Measurements from ENCODE around the gene DDX51.

Gene DDX51

GRCh38 chr12:132188451-132188901 lies 44.4 kb upstream of the DDX51 start (continued):
- TF ChIP-seq PATZ1 (CRISPR knock-in tag; IDR thresholded peaks at IDR 0.05; ENCODE audit: borderline replicate concordance) (no peak), POU6F1 (CRISPR knock-in tag; IDR thresholded peaks at IDR 0.05; ENCODE audit: borderline replicate concordance, low read depth) (no peak), RARB (CRISPR knock-in tag; IDR thresholded peaks at IDR 0.05) (no peak), ZFP3 (CRISPR knock-in tag; IDR thresholded peaks at IDR 0.05) (no peak), ESRRG (CRISPR knock-in tag; IDR thresholded peaks at IDR 0.05) (no peak), TCF4 (CRISPR knock-in tag; IDR thresholded peaks at IDR 0.05; ENCODE audit: borderline replicate concordance) (no peak), SNAI2 (CRISPR knock-in tag; IDR thresholded peaks at IDR 0.05) (no peak), ZNF70 (CRISPR knock-in tag; IDR thresholded peaks at IDR 0.05) (no peak), GLIS3 (CRISPR knock-in tag; IDR thresholded peaks at IDR 0.05) (no peak), OSR1 (CRISPR knock-in tag; IDR thresholded peaks at IDR 0.05) (no peak), CSDC2 (CRISPR knock-in tag; IDR thresholded peaks at IDR 0.05) (no peak)

GRCh38 chr12:132187646-132188450 lies 43.7 kb upstream of the DDX51 start:
- TF ChIP-seq ISL1 (CRISPR knock-in tag; IDR thresholded peaks at IDR 0.05) (no peak), ZNF8 (CRISPR knock-in tag; IDR thresholded peaks at IDR 0.05) (no peak), ZFP30 (CRISPR knock-in tag; IDR thresholded peaks at IDR 0.05) (no peak), PPARA (CRISPR knock-in tag; IDR thresholded peaks at IDR 0.05; ENCODE audit: borderline replicate concordance) (no peak), TOX (CRISPR knock-in tag; IDR thresholded peaks at IDR 0.05; ENCODE audit: borderline replicate concordance) (no peak), CSRNP3 (CRISPR knock-in tag; IDR thresholded peaks at IDR 0.05) (no peak), TSHZ2 (CRISPR knock-in tag; IDR thresholded peaks at IDR 0.05) (no peak), ZFP3 (CRISPR knock-in tag; IDR thresholded peaks at IDR 0.05) (no peak), ZC3H10 (CRISPR knock-in tag; IDR thresholded peaks at IDR 0.05) (no peak), GLIS3 (CRISPR knock-in tag; IDR thresholded peaks at IDR 0.05) (no peak), BACH2 (CRISPR knock-in tag; IDR thresholded peaks at IDR 0.05; ENCODE audit: borderline replicate concordance) (no peak), SNAI2 (CRISPR knock-in tag; IDR thresholded peaks at IDR 0.05) (no peak), OSR1 (CRISPR knock-in tag; IDR thresholded peaks at IDR 0.05) (no peak), TCF4 (CRISPR knock-in tag; IDR thresholded peaks at IDR 0.05; ENCODE audit: borderline replicate concordance) (no peak), ESRRG (CRISPR knock-in tag; IDR thresholded peaks at IDR 0.05) (no peak), ZNF565 (CRISPR knock-in tag; conservative IDR thresholded peaks at IDR 0.05; ENCODE audit: low read depth) (no peak), CREB5 (CRISPR knock-in tag; IDR thresholded peaks at IDR 0.05; ENCODE audit: low read depth) (no peak), RARB (CRISPR knock-in tag; IDR thresholded peaks at IDR 0.05) (no peak), ARNTL (CRISPR knock-in tag; IDR thresholded peaks at IDR 0.05; ENCODE audit: borderline replicate concordance, low read depth) (no peak)
- no peak for ATAC-seq

Data from SK-N-SH treated with all-trans-retinoic acid at 6 μM for 48 hours (cell line).